ENCODE results near the gene MCIDAS.

DNA sequence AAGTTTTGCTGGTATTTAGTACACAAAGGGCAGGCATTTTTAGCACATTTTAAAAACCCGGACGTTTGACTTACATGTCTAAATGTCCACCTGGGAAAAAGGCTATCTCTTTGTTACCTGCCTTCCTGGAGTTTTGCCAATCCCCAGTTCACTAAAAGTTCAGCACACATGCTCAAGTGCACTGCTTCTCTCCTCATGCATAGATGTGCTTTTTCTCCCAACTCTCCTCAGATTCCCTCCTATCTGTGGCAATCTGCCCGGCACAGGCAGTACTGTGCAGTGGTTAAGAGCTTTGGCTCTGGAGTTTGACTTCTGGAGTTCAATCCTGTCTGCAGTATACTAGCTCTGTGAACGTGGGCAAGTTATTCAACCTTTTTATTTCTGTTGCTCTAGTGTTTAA is 14.6 kb upstream of the MCIDAS start:
- TF ChIP-seq, protein P1, sequence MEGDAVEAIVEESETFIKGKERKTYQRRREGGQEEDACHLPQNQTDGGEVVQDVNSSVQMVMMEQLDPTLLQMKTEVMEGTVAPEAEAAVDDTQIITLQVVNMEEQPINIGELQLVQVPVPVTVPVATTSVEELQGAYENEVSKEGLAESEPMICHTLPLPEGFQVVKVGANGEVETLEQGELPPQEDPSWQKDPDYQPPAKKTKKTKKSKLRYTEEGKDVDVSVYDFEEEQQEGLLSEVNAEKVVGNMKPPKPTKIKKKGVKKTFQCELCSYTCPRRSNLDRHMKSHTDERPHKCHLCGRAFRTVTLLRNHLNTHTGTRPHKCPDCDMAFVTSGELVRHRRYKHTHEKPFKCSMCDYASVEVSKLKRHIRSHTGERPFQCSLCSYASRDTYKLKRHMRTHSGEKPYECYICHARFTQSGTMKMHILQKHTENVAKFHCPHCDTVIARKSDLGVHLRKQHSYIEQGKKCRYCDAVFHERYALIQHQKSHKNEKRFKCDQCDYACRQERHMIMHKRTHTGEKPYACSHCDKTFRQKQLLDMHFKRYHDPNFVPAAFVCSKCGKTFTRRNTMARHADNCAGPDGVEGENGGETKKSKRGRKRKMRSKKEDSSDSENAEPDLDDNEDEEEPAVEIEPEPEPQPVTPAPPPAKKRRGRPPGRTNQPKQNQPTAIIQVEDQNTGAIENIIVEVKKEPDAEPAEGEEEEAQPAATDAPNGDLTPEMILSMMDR (IDR thresholded peaks at IDR 0.05): no peak
- no peak for TF ChIP-seq POLR2A (IDR thresholded peaks at IDR 0.05)
- TF ChIP-seq EP300 (IDR thresholded peaks at IDR 0.05): no peak

All from upper lobe of left lung (tissue), 4 donors.